HG03175 (cell line): ENCODE data around the gene DGKI.

Experiments used
- ATAC-seq: cut with Tn5 transposase; IDR thresholded peaks from one replicate; pipeline ENCODE4 v1.9.1; 2021; ENCODE audit warnings: mild to moderate bottlenecking, moderate library complexity; ENCODE audit not compliant: unreplicated experiment

DGKI gene

GRCh38 chr7:137441451-137441850 lies 405.3 kb downstream of the DGKI start:
- ATAC-seq, result no peak

- no peak for ATAC-seq
These were observed 406.6 kb downstream of the DGKI start for GRCh38 chr7:137439829-137440825.

- ATAC-seq, result no peak
These were observed 411.8 kb downstream of the DGKI start for GRCh38 chr7:137434946-137435345.

- ATAC-seq, result no peak
These were observed 412.2 kb downstream of the DGKI start for GRCh38 chr7:137434530-137434929.

GRCh38 chr7:137423321-137423720 lies 423.5 kb downstream of the DGKI start:
- ATAC-seq, result no peak

GRCh38 chr7:137421366-137421765 lies 425.4 kb downstream of the DGKI start:
- no peak for ATAC-seq

GRCh38 chr7:137418841-137419240 lies 427.9 kb downstream of the DGKI start:
- no peak for ATAC-seq

GRCh38 chr7:137417464-137417863 lies 429.3 kb downstream of the DGKI start:
- no peak for ATAC-seq

GRCh38 chr7:137413901-137414300 lies 432.9 kb downstream of the DGKI start:
- no peak for ATAC-seq

GRCh38 chr7:137411446-137411845 lies 435.3 kb downstream of the DGKI start:
- no peak for ATAC-seq

GRCh38 chr7:137408126-137408525 lies 438.6 kb downstream of the DGKI start:
- no peak for ATAC-seq

- ATAC-seq, result no peak
These were observed 439.7 kb downstream of the DGKI start for GRCh38 chr7:137407078-137407477.

GRCh38 chr7:137404660-137405317 lies 442.0 kb downstream of the DGKI start:
- ATAC-seq, result no peak

- no peak for ATAC-seq
These were observed 443.4 kb downstream of the DGKI start for GRCh38 chr7:137403353-137403695.

GRCh38 chr7:137402536-137403352 lies 444.0 kb downstream of the DGKI start:
- no peak for ATAC-seq

- no peak for ATAC-seq
These were observed 446.6 kb downstream of the DGKI start for GRCh38 chr7:137399827-137400823.

- ATAC-seq, result no peak
These were observed 450.7 kb downstream of the DGKI start for GRCh38 chr7:137396051-137396450.

GRCh38 chr7:137395420-137395819 lies 451.4 kb downstream of the DGKI start:
- ATAC-seq, result no peak

GRCh38 chr7:137393570-137393969 lies 453.2 kb downstream of the DGKI start:
- no peak for ATAC-seq

- ATAC-seq, result no peak
These were observed 456.7 kb downstream of the DGKI start for GRCh38 chr7:137390076-137390475.
